ENCODE results near the gene UBE4B.

- no peak for TF ChIP-seq ZBTB26 (CRISPR knock-in tag; IDR thresholded peaks at IDR 0.05; ENCODE audit: borderline replicate concordance)
- no peak for TF ChIP-seq ZBTB40 (IDR thresholded peaks at IDR 0.05)
- no peak for TF ChIP-seq ZBTB40 (CRISPR knock-in tag; IDR thresholded peaks at IDR 0.05)
Measured at GRCh38 chr1:10195570-10195969, 162.8 kb downstream of the UBE4B start.

Data from HepG2 (cell line).